Stomach (tissue), 9 donors: ENCODE measurements around the gene WDR54. TPM values are rescaled to one million over a fixed set of nuclear protein-coding genes. Genes with fewer than 3 reads are reported as not detected.
A peak's percentile ranks its signal among the peaks of the same experiment; 100 is the strongest.

Source experiments
- DNase-seq, 2 donors: peaks; one replicate each; pipeline versions ENCODE4 v3.0.0 to v3.0.0-alpha.2; 2013 to 2019
- H3K27ac ChIP-seq, 5 donors: fragments of 200-600 bp in 4 of 5; sonication (generic) in 4 of 5; one replicate each; pipeline ENCODE4 v1.5.1; 2013 to 2019; ENCODE audit warnings: mild to moderate bottlenecking in 1 of 5, moderate library complexity in 1 of 5
- H3K27me3 ChIP-seq, 3 donors: fragments of 200-600 bp; sonication (generic); one replicate each; pipeline ENCODE4 v1.5.1; 2017 to 2019; ENCODE audit warnings: mixed run types in 1 of 3
- H3K36me3 ChIP-seq, 4 donors: fragments of 200-600 bp; sonication (generic); 1 replicate in 3 of 4; 2 replicates in 1 of 4; pipeline ENCODE4 v1.5.1; 2016 to 2019
- H3K4me1 ChIP-seq, 4 donors: fragments of 200-600 bp; sonication (generic); one replicate each; pipeline ENCODE4 v1.5.1; 2016 to 2019
- H3K4me3 ChIP-seq, 4 donors: fragments of 200-600 bp; sonication (generic) in 3 of 4; one replicate each; pipeline ENCODE4 v1.5.1; 2016 to 2019; ENCODE audit warnings: mild to moderate bottlenecking in 1 of 4
- H3K9me3 ChIP-seq, 4 donors: fragments of 200-600 bp; sonication (generic); one replicate each; pipeline ENCODE4 v1.5.1; 2016 to 2019
- EP300 ChIP-seq: sonication (generic); formaldehyde crosslinking; IDR thresholded peaks from one replicate; pipeline ENCODE4 v1.6.1; 2017; ENCODE audit warnings: antibody characterized with exemption
- POLR2A ChIP-seq, 4 donors: fragments of 450-650 bp; IDR thresholded peaks; one replicate each; pipeline ENCODE4 v1.6.1; 2016; ENCODE audit warnings: antibody characterized with exemption in 4 of 4, control low read depth in 2 of 4, mild to moderate bottlenecking in 1 of 4, moderate library complexity in 1 of 4
- POLR2AphosphoS5 ChIP-seq, 3 donors: sonication (generic); formaldehyde crosslinking; IDR thresholded peaks; one replicate each; pipeline ENCODE4 v1.6.1; 2016; ENCODE audit warnings: antibody characterized with exemption in 3 of 3
- WGBS, 5 donors: extraction: QIAGEN DNeasy Blood & Tissue Kit in 3 of 5; methylation state at CpG; one replicate each; pipeline versions ENCODE4 v1.1.5 to v1.1.7; 2013 to 2018; 5-methylcytosine and 5-hydroxymethylcytosine counted together
- intact Hi-C: fragments of 100-400 bp; cut with DNase I; formaldehyde crosslinking; loops from one replicate; pipeline ENCODE4 v1.15.1; 2023; ENCODE audit warnings: low total_unique reads
- polyA plus RNA-seq, 3 donors: library from polyadenylated mRNA; stranded (reverse); fragments of 200-250 nt; gene quantifications; one replicate each; pipeline ENCODE4 v1.2.3, GENCODE V29; 2013
- total RNA-seq, 5 donors: library from RNA; depleted of rRNA; stranded (reverse); fragments of >200 nt; gene quantifications; one replicate each; pipeline versions ENCODE4 v1.1.0 to v1.2.3, GENCODE V29; 2014 to 2016
- TF ChIP-seq, protein P1 (sequence below), 7 experiments: fragments of 450-650 bp in 4 of 7; fragments of 200-600 bp in 3 of 7; sonication (generic) in 3 of 7; IDR thresholded peaks; one replicate each; pipeline ENCODE4 v1.5.1; 2016 to 2019; ENCODE audit warnings: antibody characterized with exemption in 7 of 7, control low read depth in 2 of 7, mild to moderate bottlenecking in 1 of 7
- donor health status: healthy with polysubstance abuse.
- donor health status: Bipolar disorder and iron deficiency.
- donor health status: healthy.

WDR54 gene
- total and polyA plus RNA-seq, 8 donors = 3.5 to 12.8 (median 9.8) TPM; not detected in 1

DNA sequence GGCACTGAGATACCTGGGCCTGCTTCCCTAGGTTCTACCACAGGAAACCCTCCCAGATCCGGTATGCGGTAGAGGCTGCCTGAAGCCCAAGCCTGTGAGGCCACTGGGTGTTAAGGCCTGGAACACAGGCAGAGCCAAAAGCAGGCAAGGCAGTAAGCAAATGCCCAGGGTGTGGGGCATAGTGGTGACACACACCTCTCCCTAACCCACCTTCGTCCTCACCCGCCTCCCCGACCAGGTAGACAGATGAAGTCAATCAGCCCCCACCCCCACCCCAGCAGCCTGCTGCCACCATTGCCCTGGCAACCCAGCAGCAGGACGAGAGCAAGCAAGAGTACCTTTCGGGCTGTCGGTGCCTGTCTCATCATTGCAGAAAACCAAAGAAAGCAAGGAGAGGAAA, 47.5 kb upstream of the WDR54 start:
- peak in 1 of 2 donors; percentile 29 for DNase-seq
- 72 to 85% (median 79%) methylated on average over 8 of the region's 8 CpGs for WGBS, 5 donors
- intact Hi-C loops = no loop called here
- TF ChIP-seq, protein P1, sequence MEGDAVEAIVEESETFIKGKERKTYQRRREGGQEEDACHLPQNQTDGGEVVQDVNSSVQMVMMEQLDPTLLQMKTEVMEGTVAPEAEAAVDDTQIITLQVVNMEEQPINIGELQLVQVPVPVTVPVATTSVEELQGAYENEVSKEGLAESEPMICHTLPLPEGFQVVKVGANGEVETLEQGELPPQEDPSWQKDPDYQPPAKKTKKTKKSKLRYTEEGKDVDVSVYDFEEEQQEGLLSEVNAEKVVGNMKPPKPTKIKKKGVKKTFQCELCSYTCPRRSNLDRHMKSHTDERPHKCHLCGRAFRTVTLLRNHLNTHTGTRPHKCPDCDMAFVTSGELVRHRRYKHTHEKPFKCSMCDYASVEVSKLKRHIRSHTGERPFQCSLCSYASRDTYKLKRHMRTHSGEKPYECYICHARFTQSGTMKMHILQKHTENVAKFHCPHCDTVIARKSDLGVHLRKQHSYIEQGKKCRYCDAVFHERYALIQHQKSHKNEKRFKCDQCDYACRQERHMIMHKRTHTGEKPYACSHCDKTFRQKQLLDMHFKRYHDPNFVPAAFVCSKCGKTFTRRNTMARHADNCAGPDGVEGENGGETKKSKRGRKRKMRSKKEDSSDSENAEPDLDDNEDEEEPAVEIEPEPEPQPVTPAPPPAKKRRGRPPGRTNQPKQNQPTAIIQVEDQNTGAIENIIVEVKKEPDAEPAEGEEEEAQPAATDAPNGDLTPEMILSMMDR (IDR thresholded peaks at IDR 0.05) = no peak
- Histone ChIP-seq H3K4me1 (peaks cover 15 to 48% (median 27%) of the 10 kb centered on the region in 4 donors), H3K9me3 (no peaks in the 10 kb centered on the region), H3K27ac (peak overlapping the region; percentile 40 to 81 (median 68)), H3K4me3 (peak overlapping the region; percentile 39 to 45 (median 42)), H3K27me3 (no peaks in the 10 kb centered on the region), H3K36me3 (peaks cover 46 to 68% (median 56%) of the 10 kb centered on the region in 4 donors)

DNA sequence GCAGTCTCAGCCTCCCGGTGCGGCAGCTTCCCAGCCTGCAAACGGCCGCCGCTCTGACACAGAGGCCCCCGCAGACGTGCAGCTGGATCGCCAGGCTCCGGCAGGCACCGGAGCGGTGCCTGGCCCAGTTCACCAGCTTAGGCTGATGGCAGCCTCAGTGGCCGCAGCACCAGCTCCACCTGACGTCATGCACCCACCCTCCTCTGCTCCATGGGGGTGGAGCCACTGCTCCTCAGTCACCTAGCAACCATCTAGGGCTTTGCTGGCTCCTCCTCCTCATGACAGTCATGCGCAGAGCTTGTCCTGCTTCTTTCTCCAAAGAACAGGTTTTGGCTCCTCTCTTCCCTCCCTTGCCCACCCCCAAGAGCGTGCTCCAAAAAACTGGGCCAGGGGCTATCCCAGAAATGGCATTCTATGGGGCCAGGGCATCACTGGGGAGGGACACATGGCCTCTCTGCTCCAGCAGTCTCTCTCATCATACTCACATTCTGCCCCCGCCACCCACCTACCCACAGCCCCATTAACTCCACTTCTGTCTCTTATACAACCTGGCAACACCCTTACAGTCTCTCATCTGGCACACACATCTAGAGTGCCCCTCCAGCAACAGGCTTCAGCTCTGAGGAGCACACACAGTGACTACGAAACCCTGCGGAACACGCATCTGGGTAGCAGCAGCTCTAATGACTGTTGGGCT, 46.9 kb upstream of the WDR54 start:
- Histone ChIP-seq H3K36me3 (peaks cover 39 to 61% (median 49%) of the 10 kb centered on the region in 4 donors), H3K4me1 (peaks cover 22 to 55% (median 33%) of the 10 kb centered on the region in 4 donors), H3K4me3 (peak overlapping the region; percentile 39 to 45 (median 42)), H3K27me3 (no peaks in the 10 kb centered on the region), H3K27ac (peak overlapping the region; percentile 40 to 81 (median 68)), H3K9me3 (no peaks in the 10 kb centered on the region)
- peak; percentile 71 to 95 for DNase-seq
- 38 to 59% (median 45%) methylated on average over 17 to 19 of the region's 19 CpGs for WGBS, 5 donors
- intact Hi-C loops = no loop called here
- TF ChIP-seq POLR2AphosphoS5 (IDR thresholded peaks at IDR 0.05) (peak in 1 of 3 donors; percentile 55), EP300 (no peak)

DNA sequence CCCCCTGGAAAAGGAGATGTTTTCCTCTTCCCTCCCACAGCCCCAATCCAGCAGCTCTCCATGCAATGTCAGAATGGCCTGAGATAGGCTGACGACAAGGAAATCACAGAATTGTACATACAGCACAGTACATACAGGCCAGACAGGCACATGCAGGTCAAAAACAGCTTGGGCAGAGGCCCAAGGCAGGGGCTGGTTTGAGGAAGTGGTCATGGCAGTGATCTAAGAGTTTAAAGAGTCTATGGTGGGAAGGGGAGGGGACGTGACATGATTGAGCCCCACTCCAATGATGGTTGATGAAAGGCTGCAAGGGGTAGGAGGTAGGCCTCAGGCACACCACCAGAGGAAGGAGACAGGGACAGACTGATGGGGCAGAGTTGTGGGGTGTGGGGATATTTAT, 45.7 kb upstream of the WDR54 start:
- intact Hi-C loops = no loop called here
- no peak for DNase-seq
- Histone ChIP-seq H3K27ac (no peak overlapping the region), H3K9me3 (no peaks in the 10 kb centered on the region), H3K4me3 (no peak overlapping the region), H3K27me3 (no peaks in the 10 kb centered on the region), H3K4me1 (peaks cover 33 to 66% (median 45%) of the 10 kb centered on the region in 4 donors), H3K36me3 (peaks cover 27 to 49% (median 37%) of the 10 kb centered on the region in 4 donors)
- WGBS, 5 donors = 78 to 89% (median 84%) methylated on average over 2 of the region's 2 CpGs
- TF ChIP-seq EP300 (no peak), POLR2A (IDR thresholded peaks at IDR 0.05) (no peak), POLR2AphosphoS5 (IDR thresholded peaks at IDR 0.05) (no peak)
- TF ChIP-seq, protein P1 (IDR thresholded peaks at IDR 0.05) = no peak

DNA sequence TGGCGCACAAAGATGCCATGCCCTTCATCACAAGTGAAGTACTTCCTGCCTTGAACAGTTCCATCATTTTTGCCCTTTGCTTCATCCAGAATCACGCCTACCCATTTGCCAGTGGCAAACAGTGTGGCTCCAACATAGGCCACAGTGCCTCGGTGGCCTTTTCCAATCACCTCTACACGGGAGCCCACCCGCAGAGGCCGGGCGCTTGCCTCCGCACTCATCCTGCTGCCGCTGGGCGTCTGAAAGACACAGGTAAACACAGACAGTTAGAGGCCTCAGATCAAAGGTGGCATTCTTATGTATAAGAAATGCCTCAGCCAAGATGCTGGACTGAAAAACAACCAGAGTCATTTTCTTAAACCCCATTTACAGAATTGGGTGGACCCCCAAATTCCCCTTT, 43.5 kb upstream of the WDR54 start:
- peaks cover 23 to 31% (median 26%) of the 10 kb centered on the region in 4 donors for H3K36me3 ChIP-seq
- intact Hi-C loops = no loop called here
- H3K9me3 ChIP-seq = no peaks in the 10 kb centered on the region
- no peak for DNase-seq
- peaks cover 29 to 76% (median 55%) of the 10 kb centered on the region in 4 donors for H3K4me1 ChIP-seq
- H3K27me3 ChIP-seq = no peaks in the 10 kb centered on the region
- 91 to 98% (median 95%) methylated on average over 10 of the region's 10 CpGs for WGBS, 5 donors
- H3K4me3 ChIP-seq = no peak overlapping the region
- no peak for TF ChIP-seq POLR2AphosphoS5 (IDR thresholded peaks at IDR 0.05)
- no peak for TF ChIP-seq POLR2A (IDR thresholded peaks at IDR 0.05)
- TF ChIP-seq, protein P1 (IDR thresholded peaks at IDR 0.05) = no peak
- no peak for TF ChIP-seq EP300
- H3K27ac ChIP-seq = no peak overlapping the region
